Activated naive CD8-positive, alpha-beta T cell treated with anti-CD3 and anti-CD28 coated beads, Interleukin-2, amount 10 ng/mL, durations not matched to agents 7 days and 5 days (primary cell): ENCODE data around the gene TOMM20. TPM values are rescaled to one million over a fixed set of nuclear protein-coding genes. Genes with fewer than 3 reads are reported as not detected.

Source experiments
- total RNA-seq, 2 experiments: library from RNA; stranded (reverse); gene quantifications; one replicate each; pipeline ENCODE4 v1.2.3, GENCODE V29; 2021

TOMM20 gene
- total RNA-seq, 2 experiments from 2014 or later: 81.2 to 95.5 TPM

Other genes starting within 250 kb of the TOMM20 start
- 100 to 1,000 TPM; 129 to 134 TPM for gene RBM34, start 32.4 kb upstream of the TOMM20 start, total RNA-seq
- gene ARID4B, start 199.3 kb upstream of the TOMM20 start, total RNA-seq: 10 to 100 TPM; 62.3 to 66.6 TPM
- gene GGPS1, start 199.7 kb upstream of the TOMM20 start, total RNA-seq: 10 to 100 TPM; 31.9 to 34.9 TPM
- gene TBCE, start 238.6 kb upstream of the TOMM20 start, total RNA-seq: 10 to 100 TPM; 29.8 to 30.3 TPM